B cell (primary cell): ENCODE measurements around the gene KPNA6. TPM values are rescaled to one million over a fixed set of nuclear protein-coding genes. Genes with fewer than 3 reads are reported as not detected.

Source experiments
- ATAC-seq: fragments of 200-7000 bp; cut with Tn5 transposase; one replicate; pipeline ENCODE4 v1.10.0; 2021; ENCODE audit warnings: low read depth, mild to moderate bottlenecking, moderate number of reproducible peaks, moderate library complexity
- CTCF ChIA-PET: fragments of 350-600 bp; sonication (Branson Sonifier 250); formaldehyde crosslinking; loops from one replicate; lab custom pipeline; 2021; ENCODE audit warnings: antibody characterized with exemption, inconsistent platforms; lab: Charles Lee
- POLR2A ChIA-PET: fragments of 350-600 bp; sonication (Branson Sonifier 250); formaldehyde crosslinking; loops from one replicate; lab custom pipeline; 2021; ENCODE audit warnings: antibody characterized with exemption; lab: Charles Lee
- DNase-seq: peaks from one replicate; pipeline ENCODE4 v3.0.0; 2013
- H2AFZ ChIP-seq: 2 replicates; pipeline ENCODE4 v1.6.1; 2012; ENCODE audit warnings: mild to moderate bottlenecking, low read depth, low read length; ENCODE audit not compliant: insufficient read depth, poor library complexity, severe bottlenecking
- H3K27ac ChIP-seq, 2 donors: 1 replicate in 1 of 2; 2 replicates in 1 of 2; pipeline ENCODE4 v1.5.1; 2012 to 2013; ENCODE audit warnings: low read length in 2 of 2, mild to moderate bottlenecking in 2 of 2, moderate library complexity in 1 of 2
- H3K27me3 ChIP-seq, 4 experiments: fragments of 200-600 bp in 1 of 4; sonication (generic) in 1 of 4; replicated peaks in 1 of 4; 1 replicate in 2 of 4; 2 replicates in 2 of 4; pipeline versions ENCODE4 v1.6.1 to v1.7.0; 2013 to 2016; ENCODE audit warnings: low read length in 3 of 4, mild to moderate bottlenecking in 2 of 4, mixed read lengths in 1 of 4, moderate library complexity in 1 of 4; ENCODE audit not compliant: insufficient read depth in 4 of 4, control insufficient read depth in 3 of 4; ENCODE audit errors: control extremely low read depth in 1 of 4
- H3K36me3 ChIP-seq, 2 experiments: replicated peaks in 1 of 2; 1 replicate in 1 of 2; 2 replicates in 1 of 2; pipeline versions ENCODE4 v1.6.1 to v1.7.1; 2013; ENCODE audit warnings: low read length in 1 of 2; ENCODE audit not compliant: insufficient read depth in 2 of 2, control insufficient read depth in 1 of 2; ENCODE audit errors: control extremely low read depth in 1 of 2, extremely low read depth in 1 of 2
- H3K4me1 ChIP-seq, 2 donors: fragments of 200-600 bp in 1 of 2; sonication (generic) in 1 of 2; 1 replicate in 1 of 2; 2 replicates in 1 of 2; pipeline versions ENCODE4 v1.5.1 to v1.6.1; 2013 to 2017; ENCODE audit warnings: low read length in 2 of 2; ENCODE audit not compliant: control insufficient read depth in 2 of 2, insufficient read depth in 2 of 2
- H3K4me2 ChIP-seq: replicated peaks from 2 replicates; pipeline ENCODE3; 2012; ENCODE audit warnings: mild to moderate bottlenecking, low read depth, low read length; ENCODE audit not compliant: poor library complexity, severe bottlenecking
- H3K4me3 ChIP-seq, 5 experiments: fragments of 200-600 bp in 1 of 5; sonication (generic) in 1 of 5; 1 replicate in 3 of 5; 2 replicates in 2 of 5; pipeline versions ENCODE4 v1.5.1 to v1.7.0; 2011 to 2016; ENCODE audit warnings: low read length in 4 of 5, mild to moderate bottlenecking in 4 of 5, low read depth in 2 of 5, control low read depth in 1 of 5, moderate library complexity in 1 of 5; ENCODE audit not compliant: insufficient read depth in 1 of 5; ENCODE audit errors: control extremely low read depth in 1 of 5, extremely low read depth in 1 of 5
- H3K79me2 ChIP-seq: fragments of 200-600 bp; sonication (generic); one replicate; pipeline ENCODE4 v1.6.0; 2016; ENCODE audit warnings: low read length; ENCODE audit not compliant: control insufficient read depth, insufficient read depth
- H3K9ac ChIP-seq: fragments of 200-600 bp; sonication (generic); 2 replicates; pipeline ENCODE4 v1.6.1; 2017; ENCODE audit warnings: mild to moderate bottlenecking, low read length, moderate library complexity
- H3K9me3 ChIP-seq, 3 donors: one replicate each; pipeline versions ENCODE4 v1.6.1 to v1.7.1; 2013; ENCODE audit warnings: low read length in 2 of 3; ENCODE audit not compliant: control insufficient read depth in 2 of 3, insufficient read depth in 1 of 3; ENCODE audit errors: control extremely low read depth in 1 of 3
- H4K20me1 ChIP-seq: 2 replicates; pipeline ENCODE4 v1.6.0; 2012; ENCODE audit warnings: mild to moderate bottlenecking, low read length; ENCODE audit not compliant: insufficient read depth, control insufficient read depth, poor library complexity, severe bottlenecking
- H3K27ac Mint-ChIP-seq: one replicate; pipeline ENCODE4 v1.8.0; 2021; ENCODE audit warnings: mixed read lengths
- H3K27me3 Mint-ChIP-seq: one replicate; pipeline ENCODE4 v1.8.0; 2021; ENCODE audit warnings: mixed read lengths
- H3K4me1 Mint-ChIP-seq: one replicate; pipeline ENCODE4 v1.8.0; 2021; ENCODE audit warnings: mixed read lengths
- H3K4me3 Mint-ChIP-seq: one replicate; pipeline ENCODE4 v1.8.0; 2021; ENCODE audit warnings: mixed read lengths
- H3K9me3 Mint-ChIP-seq: one replicate; pipeline ENCODE4 v1.8.0; 2022; ENCODE audit warnings: mixed read lengths; ENCODE audit not compliant: insufficient read depth
- EZH2 ChIP-seq: IDR thresholded peaks from 2 replicates; pipeline ENCODE4 v1.6.1; 2012; ENCODE audit warnings: borderline replicate concordance, low read depth, mild to moderate bottlenecking, moderate library complexity, low read length; ENCODE audit not compliant: insufficient read depth, poor library complexity, severe bottlenecking
- WGBS: methylation state at CpG from one replicate; pipeline ENCODE4 v1.1.5; 2013; ENCODE audit warnings: missing lambda C conversion rate; ENCODE audit not compliant: insufficient coverage; 5-methylcytosine and 5-hydroxymethylcytosine counted together
- intact Hi-C: fragments of 100-400 bp; cut with micrococcal nuclease; formaldehyde crosslinking; loops from one replicate; pipeline ENCODE4 v1.10.0; 2022
- polyA plus RNA-seq: library from polyadenylated mRNA; depleted of rRNA; stranded (reverse); fragments of >200 nt; gene quantifications from 2 replicates; pipeline ENCODE4 v1.2.3, GENCODE V29; 2012
- total RNA-seq, 2 donors: library from RNA; stranded (reverse); fragments of 120-200 nt in 1 of 2; gene quantifications; 1 replicate in 1 of 2; 2 replicates in 1 of 2; pipeline versions ENCODE4 v1.2.3 to v1.2.4, GENCODE V29; 2013 to 2022
- TF ChIP-seq, protein P1 (sequence below): fragments of 200-600 bp; IDR thresholded peaks from one replicate; pipeline ENCODE4 v1.8.0; 2022; ENCODE audit warnings: antibody characterized with exemption, mild to moderate bottlenecking

KPNA6 gene
- total and polyA plus RNA-seq, 2 donors (not counting 1 experiment from before 2014, with no cell fraction given), result 14.0 to 49.9 TPM

DNA sequence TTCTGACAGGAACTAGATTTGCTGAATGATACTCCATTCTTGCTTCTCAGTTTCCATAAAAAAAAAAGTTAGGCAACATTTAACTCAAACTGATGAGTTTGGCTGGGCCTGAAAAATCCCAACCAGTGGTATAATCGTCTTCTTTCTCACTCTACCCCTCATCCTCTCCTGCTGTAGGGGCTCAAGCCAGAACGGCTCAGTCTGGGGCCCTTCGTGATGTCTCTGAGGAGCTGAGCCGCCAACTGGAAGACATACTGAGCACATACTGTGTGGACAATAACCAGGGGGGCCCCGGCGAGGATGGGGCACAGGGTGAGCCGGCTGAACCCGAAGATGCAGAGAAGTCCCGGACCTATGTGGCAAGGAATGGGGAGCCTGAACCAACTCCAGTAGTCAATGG, 73.2 kb downstream of the KPNA6 start:
- peaks cover 40% of the 10 kb centered on the region for H3K4me1 Mint-ChIP-seq
- H3K27me3 Mint-ChIP-seq, result no peaks in the 10 kb centered on the region
- Histone ChIP-seq H3K9ac (peak overlapping the region; percentile 82), H3K27me3 (no peaks in the 10 kb centered on the region), H3K79me2 (peaks cover 52% of the 10 kb centered on the region), H3K4me1 (peaks cover 21 to 31% of the 10 kb centered on the region in 2 donors), H2AFZ (no peak overlapping the region), H3K4me2 (peak overlapping the region; percentile 99), H3K27ac (peak overlapping the region in 1 of 2 donors; percentile 90), H4K20me1 (peaks cover 28% of the 10 kb centered on the region), H3K4me3 (peak overlapping the region in 2 of 5 experiments; percentile 73 to 92), H3K9me3 (no peaks in the 10 kb centered on the region), H3K36me3 (peaks cover 0 to 23% of the 10 kb centered on the region in 2 experiments)
- ATAC-seq (no peak), DNase-seq (no peak)
- ChIA-PET CTCF (interaction anchor here (0.8 to 2.0 kb wide), 3 partner anchors 14 to 116 kb away, joined by 3 to 6 read pairs (median 3); no protein-coding TSS in a partner anchor), POLR2A (interaction anchor here (0.7 to 2.0 kb wide), 2 partner anchors 20 to 60 kb away, joined by 3 to 11 read pairs; partner anchors contain the start of gene CCDC28B)
- peak overlapping the region; percentile 84 for H3K27ac Mint-ChIP-seq
- intact Hi-C loops, result no loop called here
- TF ChIP-seq EZH2, result no peak
- TF ChIP-seq, protein P1, sequence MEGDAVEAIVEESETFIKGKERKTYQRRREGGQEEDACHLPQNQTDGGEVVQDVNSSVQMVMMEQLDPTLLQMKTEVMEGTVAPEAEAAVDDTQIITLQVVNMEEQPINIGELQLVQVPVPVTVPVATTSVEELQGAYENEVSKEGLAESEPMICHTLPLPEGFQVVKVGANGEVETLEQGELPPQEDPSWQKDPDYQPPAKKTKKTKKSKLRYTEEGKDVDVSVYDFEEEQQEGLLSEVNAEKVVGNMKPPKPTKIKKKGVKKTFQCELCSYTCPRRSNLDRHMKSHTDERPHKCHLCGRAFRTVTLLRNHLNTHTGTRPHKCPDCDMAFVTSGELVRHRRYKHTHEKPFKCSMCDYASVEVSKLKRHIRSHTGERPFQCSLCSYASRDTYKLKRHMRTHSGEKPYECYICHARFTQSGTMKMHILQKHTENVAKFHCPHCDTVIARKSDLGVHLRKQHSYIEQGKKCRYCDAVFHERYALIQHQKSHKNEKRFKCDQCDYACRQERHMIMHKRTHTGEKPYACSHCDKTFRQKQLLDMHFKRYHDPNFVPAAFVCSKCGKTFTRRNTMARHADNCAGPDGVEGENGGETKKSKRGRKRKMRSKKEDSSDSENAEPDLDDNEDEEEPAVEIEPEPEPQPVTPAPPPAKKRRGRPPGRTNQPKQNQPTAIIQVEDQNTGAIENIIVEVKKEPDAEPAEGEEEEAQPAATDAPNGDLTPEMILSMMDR, result no peak
- H3K4me3 Mint-ChIP-seq, result peak overlapping the region; percentile 96
- no peaks in the 10 kb centered on the region for H3K9me3 Mint-ChIP-seq
- WGBS, result 92% methylated on average over 9 of the region's 9 CpGs

DNA sequence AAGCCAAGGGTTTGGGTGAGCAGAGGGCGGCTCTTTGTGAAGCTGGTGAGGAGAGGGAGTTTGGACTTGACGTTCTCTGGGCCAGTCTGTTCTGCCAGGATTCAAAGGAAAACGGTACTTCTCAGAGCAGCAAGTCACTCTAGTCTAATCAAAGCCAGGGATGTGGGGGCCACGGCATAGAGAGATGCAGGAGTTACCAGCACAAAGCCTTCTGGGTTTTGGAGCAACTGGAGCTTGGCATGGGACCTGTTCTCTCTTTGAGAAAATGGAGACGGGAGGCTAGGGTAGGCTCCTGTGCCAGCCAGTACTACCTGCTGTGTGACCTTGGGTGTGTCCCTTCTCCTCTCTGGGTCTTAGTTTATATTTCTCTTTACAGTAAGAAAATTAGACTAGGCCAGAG, 73.7 kb downstream of the KPNA6 start:
- TF ChIP-seq, protein P1, result no peak
- no peak for TF ChIP-seq EZH2
- no peak overlapping the region for H2AFZ ChIP-seq
- H3K9ac ChIP-seq, result no peak overlapping the region
- Mint-ChIP-seq H3K9me3 (no peaks in the 10 kb centered on the region), H3K4me3 (peak overlapping the region; percentile 96), H3K27me3 (no peaks in the 10 kb centered on the region), H3K27ac (peak overlapping the region; percentile 50), H3K4me1 (peaks cover 44% of the 10 kb centered on the region)
- ChIA-PET CTCF (interaction anchor here (0.6 to 1.1 kb wide), 3 partner anchors 11 to 67 kb away, joined by 3 read pairs; no protein-coding TSS in a partner anchor), POLR2A (interaction anchor here (0.7 kb wide), 1 partner anchor 59 kb away, joined by 3 read pairs; no protein-coding TSS in a partner anchor)
- H3K9me3 ChIP-seq, result no peaks in the 10 kb centered on the region
- peaks cover 57% of the 10 kb centered on the region for H3K79me2 ChIP-seq
- no peak overlapping the region for H3K27ac ChIP-seq
- peak overlapping the region; percentile 99 for H3K4me2 ChIP-seq
- intact Hi-C loops, result no loop called here
- H3K4me1 ChIP-seq, result peaks cover 21 to 31% of the 10 kb centered on the region in 2 donors
- 98% methylated on average over 4 of the region's 5 CpGs for WGBS
- no peak overlapping the region for H3K4me3 ChIP-seq
- ATAC-seq (no peak), DNase-seq (no peak)
- H3K27me3 ChIP-seq, result no peaks in the 10 kb centered on the region
- H3K36me3 ChIP-seq, result peaks cover 0 to 27% of the 10 kb centered on the region in 2 experiments
- peaks cover 33% of the 10 kb centered on the region for H4K20me1 ChIP-seq
